SK-N-SH treated with all-trans-retinoic acid at 6 μM for 48 hours (cell line): ENCODE data around the gene GRPEL2.

Experiments
- ATAC-seq: fragments of 200-7000 bp; cut with Tn5 transposase; 3 replicates; pipeline ENCODE4 v1.9.1; 2020; ENCODE audit warnings: mild to moderate bottlenecking, moderate library complexity
- ARNTL ChIP-seq: fragments of 450-650 bp; formaldehyde crosslinking; IDR thresholded peaks from 2 replicates; pipeline ENCODE4 v1.5.0; 2020; ENCODE audit warnings: low read depth, mild to moderate bottlenecking, moderate library complexity, borderline replicate concordance
- BACH2 ChIP-seq: fragments of 250-450 bp; sonication (Bioruptor Pico); IDR thresholded peaks from 2 replicates; pipeline ENCODE4 v1.9.0; 2021; ENCODE audit warnings: mild to moderate bottlenecking, borderline replicate concordance
- CSDC2 ChIP-seq: fragments of 250-450 bp; sonication (Bioruptor Pico); IDR thresholded peaks from 2 replicates; pipeline ENCODE4 v1.5.0; 2020; ENCODE audit warnings: mild to moderate bottlenecking, moderate library complexity
- ESRRG ChIP-seq: fragments of 250-450 bp; sonication (Bioruptor Pico); IDR thresholded peaks from 2 replicates; pipeline ENCODE4 v1.6.1; 2021; ENCODE audit warnings: mild to moderate bottlenecking
- GLIS3 ChIP-seq: fragments of 250-450 bp; sonication (Bioruptor Pico); IDR thresholded peaks from 2 replicates; pipeline ENCODE4 v1.5.0; 2020; ENCODE audit warnings: mild to moderate bottlenecking, moderate library complexity
- ISL1 ChIP-seq: fragments of 250-450 bp; sonication (Bioruptor Pico); IDR thresholded peaks from 2 replicates; pipeline ENCODE4 v2.1.2; 2022; ENCODE audit warnings: mild to moderate bottlenecking, moderate library complexity
- OSR1 ChIP-seq: fragments of 250-450 bp; sonication (Bioruptor Pico); IDR thresholded peaks from 2 replicates; pipeline ENCODE4 v1.8.0; 2022; ENCODE audit warnings: moderate library complexity, mild to moderate bottlenecking, inconsistent platforms
- PPARA ChIP-seq: fragments of 250-450 bp; sonication (Bioruptor Pico); IDR thresholded peaks from 2 replicates; pipeline ENCODE4 v1.5.0; 2020; ENCODE audit warnings: mild to moderate bottlenecking, borderline replicate concordance
- RARB ChIP-seq: fragments of 250-450 bp; sonication (Bioruptor Pico); IDR thresholded peaks from 2 replicates; pipeline ENCODE4 v1.8.0; 2021; ENCODE audit warnings: mild to moderate bottlenecking, moderate library complexity
- TCF4 ChIP-seq: fragments of 250-450 bp; sonication (Bioruptor Pico); IDR thresholded peaks from 2 replicates; pipeline ENCODE4 v1.8.0; 2021; ENCODE audit warnings: mild to moderate bottlenecking, moderate library complexity, borderline replicate concordance
- TOX ChIP-seq: fragments of 250-450 bp; sonication (Bioruptor Pico); IDR thresholded peaks from 2 replicates; pipeline ENCODE4 v1.8.0; 2021; ENCODE audit warnings: mild to moderate bottlenecking, moderate library complexity, borderline replicate concordance
- ZC3H10 ChIP-seq: fragments of 250-450 bp; sonication (Bioruptor Pico); IDR thresholded peaks from 2 replicates; pipeline ENCODE4 v1.5.1; 2021; ENCODE audit warnings: mild to moderate bottlenecking, moderate library complexity
- ZFP3 ChIP-seq: fragments of 250-450 bp; sonication (Bioruptor Pico); IDR thresholded peaks from 2 replicates; pipeline ENCODE4 v1.5.0; 2020; ENCODE audit warnings: mild to moderate bottlenecking, moderate library complexity
- ZFP30 ChIP-seq: fragments of 450-650 bp; formaldehyde crosslinking; IDR thresholded peaks from 2 replicates; pipeline ENCODE4 v1.5.0; 2022; ENCODE audit warnings: mild to moderate bottlenecking, moderate library complexity
- ZNF565 ChIP-seq: fragments of 450-650 bp; formaldehyde crosslinking; conservative IDR thresholded peaks from 2 replicates; pipeline ENCODE4 v1.5.0; 2020; ENCODE audit warnings: low read depth, mild to moderate bottlenecking, moderate library complexity
- ZNF70 ChIP-seq: fragments of 450-650 bp; formaldehyde crosslinking; IDR thresholded peaks from 2 replicates; pipeline ENCODE4 v1.5.0; 2020; ENCODE audit warnings: mild to moderate bottlenecking, moderate library complexity
- ZNF8 ChIP-seq: fragments of 450-650 bp; formaldehyde crosslinking; IDR thresholded peaks from 2 replicates; pipeline ENCODE4 v1.5.0; 2020; ENCODE audit warnings: mild to moderate bottlenecking, moderate library complexity
- TF ChIP-seq, protein P1 (sequence below): fragments of 250-450 bp; sonication (Bioruptor Pico); IDR thresholded peaks from 2 replicates; pipeline ENCODE4 v1.5.1; 2021; ENCODE audit warnings: mild to moderate bottlenecking, moderate library complexity
- TF ChIP-seq, protein P2 (sequence below): fragments of 250-450 bp; sonication (Bioruptor Pico); IDR thresholded peaks from 2 replicates; pipeline ENCODE4 v1.8.0; 2020; ENCODE audit warnings: mild to moderate bottlenecking, moderate library complexity, borderline replicate concordance
- TF ChIP-seq, protein P3 (sequence below): fragments of 250-450 bp; sonication (Bioruptor Pico); IDR thresholded peaks from 2 replicates; pipeline ENCODE4 v1.8.0; 2021; ENCODE audit warnings: low read depth, mild to moderate bottlenecking, moderate library complexity, borderline replicate concordance
- TF ChIP-seq, protein P4 (sequence below): fragments of 250-450 bp; sonication (Bioruptor Pico); IDR thresholded peaks from 2 replicates; pipeline ENCODE4 v1.5.1; 2020; ENCODE audit warnings: low read depth, mild to moderate bottlenecking, moderate library complexity

The GRPEL2 gene

DNA sequence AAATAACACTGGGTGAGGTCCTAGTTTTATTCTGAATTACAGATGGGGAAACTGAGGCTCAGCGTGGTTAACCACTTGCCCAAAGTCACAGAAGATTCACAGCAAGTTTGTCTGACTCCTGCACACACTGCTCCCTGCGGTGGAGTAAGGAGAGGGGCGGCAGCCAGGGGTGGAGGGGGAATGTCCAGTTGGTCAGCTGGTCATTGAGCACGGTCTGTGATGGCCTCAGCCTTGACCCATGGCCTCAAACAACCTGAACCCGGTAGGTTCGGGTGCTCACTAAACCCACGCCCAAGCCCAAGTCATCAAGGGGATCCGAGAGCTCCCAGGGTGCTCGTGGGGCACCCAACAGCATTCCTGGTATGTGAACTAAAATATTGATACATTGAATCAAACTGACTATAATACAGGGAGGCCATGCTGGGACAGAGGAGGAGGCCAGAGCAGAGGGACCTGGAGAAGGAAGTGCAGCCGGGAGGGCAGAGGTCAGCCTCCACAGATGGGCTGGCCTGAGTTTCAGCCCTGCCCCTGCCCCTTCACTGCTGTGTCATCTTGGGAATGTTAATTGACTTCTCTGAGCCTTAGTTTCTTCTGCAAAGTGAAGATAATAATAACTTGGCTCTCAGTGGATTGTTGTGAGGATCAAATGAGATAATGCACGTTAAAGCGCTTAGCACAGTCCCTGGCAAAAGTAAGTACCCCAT, 37.4 kb downstream of the GRPEL2 start:
- TF ChIP-seq TCF4 (CRISPR knock-in tag) = no peak
- no peak for TF ChIP-seq CSDC2 (CRISPR knock-in tag)
- TF ChIP-seq ZFP3 (CRISPR knock-in tag) = no peak
- TF ChIP-seq, all 23 proteins: peak for 0
- no peak for ATAC-seq

DNA sequence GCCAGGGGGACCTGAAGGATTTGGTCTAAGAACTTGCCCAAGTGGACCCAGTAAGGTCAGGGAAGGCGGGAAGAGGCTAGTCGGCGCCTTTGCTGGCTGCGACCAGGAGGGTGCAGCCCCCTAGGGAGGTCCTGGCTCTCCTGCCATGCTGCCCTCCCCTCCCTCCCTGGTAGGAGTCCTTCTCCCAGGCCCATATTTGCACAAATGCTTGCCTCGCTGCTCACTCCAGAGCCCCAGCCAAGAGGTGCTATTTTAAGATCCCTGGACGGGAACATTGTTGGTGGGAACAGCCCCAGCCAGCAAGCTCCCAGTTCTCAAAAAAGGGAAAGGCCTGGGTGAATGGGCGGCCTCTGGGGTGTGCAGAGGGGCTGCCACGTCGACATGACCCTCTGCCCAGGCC, 38.1 kb downstream of the GRPEL2 start:
- no peak for ATAC-seq
- TF ChIP-seq, protein P1, sequence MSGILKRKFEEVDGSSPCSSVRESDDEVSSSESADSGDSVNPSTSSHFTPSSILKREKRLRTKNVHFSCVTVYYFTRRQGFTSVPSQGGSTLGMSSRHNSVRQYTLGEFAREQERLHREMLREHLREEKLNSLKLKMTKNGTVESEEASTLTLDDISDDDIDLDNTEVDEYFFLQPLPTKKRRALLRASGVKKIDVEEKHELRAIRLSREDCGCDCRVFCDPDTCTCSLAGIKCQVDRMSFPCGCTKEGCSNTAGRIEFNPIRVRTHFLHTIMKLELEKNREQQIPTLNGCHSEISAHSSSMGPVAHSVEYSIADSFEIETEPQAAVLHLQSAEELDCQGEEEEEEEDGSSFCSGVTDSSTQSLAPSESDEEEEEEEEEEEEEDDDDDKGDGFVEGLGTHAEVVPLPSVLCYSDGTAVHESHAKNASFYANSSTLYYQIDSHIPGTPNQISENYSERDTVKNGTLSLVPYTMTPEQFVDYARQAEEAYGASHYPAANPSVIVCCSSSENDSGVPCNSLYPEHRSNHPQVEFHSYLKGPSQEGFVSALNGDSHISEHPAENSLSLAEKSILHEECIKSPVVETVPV (CRISPR knock-in tag) = no peak
- TF ChIP-seq ZFP3 (CRISPR knock-in tag) (no peak), ESRRG (CRISPR knock-in tag) (no peak), RARB (CRISPR knock-in tag) (no peak), GLIS3 (CRISPR knock-in tag) (no peak), PPARA (CRISPR knock-in tag) (no peak), BACH2 (CRISPR knock-in tag) (no peak), TOX (CRISPR knock-in tag) (no peak)
- TF ChIP-seq, protein P2, sequence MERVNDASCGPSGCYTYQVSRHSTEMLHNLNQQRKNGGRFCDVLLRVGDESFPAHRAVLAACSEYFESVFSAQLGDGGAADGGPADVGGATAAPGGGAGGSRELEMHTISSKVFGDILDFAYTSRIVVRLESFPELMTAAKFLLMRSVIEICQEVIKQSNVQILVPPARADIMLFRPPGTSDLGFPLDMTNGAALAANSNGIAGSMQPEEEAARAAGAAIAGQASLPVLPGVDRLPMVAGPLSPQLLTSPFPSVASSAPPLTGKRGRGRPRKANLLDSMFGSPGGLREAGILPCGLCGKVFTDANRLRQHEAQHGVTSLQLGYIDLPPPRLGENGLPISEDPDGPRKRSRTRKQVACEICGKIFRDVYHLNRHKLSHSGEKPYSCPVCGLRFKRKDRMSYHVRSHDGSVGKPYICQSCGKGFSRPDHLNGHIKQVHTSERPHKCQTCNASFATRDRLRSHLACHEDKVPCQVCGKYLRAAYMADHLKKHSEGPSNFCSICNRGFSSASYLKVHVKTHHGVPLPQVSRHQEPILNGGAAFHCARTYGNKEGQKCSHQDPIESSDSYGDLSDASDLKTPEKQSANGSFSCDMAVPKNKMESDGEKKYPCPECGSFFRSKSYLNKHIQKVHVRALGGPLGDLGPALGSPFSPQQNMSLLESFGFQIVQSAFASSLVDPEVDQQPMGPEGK = no peak

DNA sequence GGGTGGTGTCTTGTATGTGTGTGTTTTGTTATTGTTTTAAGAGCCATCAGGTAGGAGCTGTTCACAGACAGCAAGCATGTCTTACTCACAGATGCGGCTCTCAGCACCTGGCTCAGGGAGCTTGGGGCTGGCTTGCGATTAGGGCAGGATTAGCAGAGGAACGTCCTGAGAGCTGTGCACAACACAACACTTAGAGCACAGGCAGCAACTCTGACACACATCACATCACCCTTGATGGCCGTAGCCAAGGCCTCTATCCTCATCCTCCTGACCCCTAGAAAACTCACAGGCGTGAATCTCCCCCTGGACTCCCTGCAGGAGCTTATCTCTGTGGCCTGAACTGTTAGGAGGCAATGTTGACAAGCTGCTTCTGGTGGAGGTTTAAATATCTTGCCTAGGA, 40.9 kb downstream of the GRPEL2 start:
- ATAC-seq = no peak
- no peak for TF ChIP-seq ZNF565 (CRISPR knock-in tag)
- no peak for TF ChIP-seq ZNF8 (CRISPR knock-in tag)
- TF ChIP-seq OSR1 (CRISPR knock-in tag) = no peak
- TF ChIP-seq ZC3H10 (CRISPR knock-in tag) = no peak
- TF ChIP-seq, protein P1 (CRISPR knock-in tag) = no peak
- TF ChIP-seq ISL1 (CRISPR knock-in tag) = no peak
- TF ChIP-seq, protein P3, sequence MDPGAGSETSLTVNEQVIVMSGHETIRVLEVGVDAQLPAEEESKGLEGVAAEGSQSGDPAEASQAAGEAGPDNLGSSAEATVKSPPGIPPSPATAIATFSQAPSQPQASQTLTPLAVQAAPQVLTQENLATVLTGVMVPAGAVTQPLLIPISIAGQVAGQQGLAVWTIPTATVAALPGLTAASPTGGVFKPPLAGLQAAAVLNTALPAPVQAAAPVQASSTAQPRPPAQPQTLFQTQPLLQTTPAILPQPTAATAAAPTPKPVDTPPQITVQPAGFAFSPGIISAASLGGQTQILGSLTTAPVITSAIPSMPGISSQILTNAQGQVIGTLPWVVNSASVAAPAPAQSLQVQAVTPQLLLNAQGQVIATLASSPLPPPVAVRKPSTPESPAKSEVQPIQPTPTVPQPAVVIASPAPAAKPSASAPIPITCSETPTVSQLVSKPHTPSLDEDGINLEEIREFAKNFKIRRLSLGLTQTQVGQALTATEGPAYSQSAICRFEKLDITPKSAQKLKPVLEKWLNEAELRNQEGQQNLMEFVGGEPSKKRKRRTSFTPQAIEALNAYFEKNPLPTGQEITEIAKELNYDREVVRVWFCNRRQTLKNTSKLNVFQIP = no peak
- TF ChIP-seq ZNF70 = no peak
- TF ChIP-seq RARB (CRISPR knock-in tag) = no peak
- TF ChIP-seq TOX (CRISPR knock-in tag) = no peak
- no peak for TF ChIP-seq PPARA (CRISPR knock-in tag)
- TF ChIP-seq ZFP30 (CRISPR knock-in tag) = no peak
- no peak for TF ChIP-seq ZFP3 (CRISPR knock-in tag)

DNA sequence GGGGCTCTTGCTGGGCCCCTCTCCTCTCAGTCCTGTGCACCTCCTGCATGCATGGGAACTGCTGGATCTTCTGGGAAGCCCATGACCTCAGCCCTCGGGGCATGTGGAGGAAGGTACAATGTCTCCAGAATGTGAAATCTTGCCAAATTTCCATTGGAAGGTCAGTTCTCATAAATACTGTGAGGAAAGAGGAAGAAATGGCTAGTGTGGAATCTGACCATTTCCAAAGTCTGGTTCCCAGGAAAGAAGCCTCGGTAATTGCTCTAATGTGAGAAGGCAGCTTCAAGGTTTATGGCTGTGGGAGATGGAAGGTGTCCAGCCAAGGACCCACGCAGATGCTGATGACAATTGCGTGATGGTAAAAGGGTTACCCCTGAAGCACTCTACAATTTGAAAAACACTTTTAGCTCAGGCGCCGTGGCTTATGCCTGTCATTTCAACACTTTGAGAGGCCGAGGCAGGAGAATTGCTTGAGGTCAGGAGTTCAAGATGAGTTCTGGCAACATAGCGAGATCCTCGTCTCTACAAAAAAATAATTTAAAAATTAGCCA, 41.9 kb downstream of the GRPEL2 start:
- no peak; the same call in 2 of the 3 replicates for ATAC-seq
- TF ChIP-seq ZNF8 (CRISPR knock-in tag) (no peak), ISL1 (CRISPR knock-in tag) (no peak), GLIS3 (CRISPR knock-in tag) (no peak), ARNTL (CRISPR knock-in tag) (no peak)
- TF ChIP-seq, protein P4, sequence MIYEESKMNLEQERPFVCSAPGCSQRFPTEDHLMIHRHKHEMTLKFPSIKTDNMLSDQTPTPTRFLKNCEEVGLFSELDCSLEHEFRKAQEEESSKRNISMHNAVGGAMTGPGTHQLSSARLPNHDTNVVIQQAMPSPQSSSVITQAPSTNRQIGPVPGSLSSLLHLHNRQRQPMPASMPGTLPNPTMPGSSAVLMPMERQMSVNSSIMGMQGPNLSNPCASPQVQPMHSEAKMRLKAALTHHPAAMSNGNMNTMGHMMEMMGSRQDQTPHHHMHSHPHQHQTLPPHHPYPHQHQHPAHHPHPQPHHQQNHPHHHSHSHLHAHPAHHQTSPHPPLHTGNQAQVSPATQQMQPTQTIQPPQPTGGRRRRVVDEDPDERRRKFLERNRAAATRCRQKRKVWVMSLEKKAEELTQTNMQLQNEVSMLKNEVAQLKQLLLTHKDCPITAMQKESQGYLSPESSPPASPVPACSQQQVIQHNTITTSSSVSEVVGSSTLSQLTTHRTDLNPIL (CRISPR knock-in tag) = no peak
- TF ChIP-seq, protein P1 (CRISPR knock-in tag) = no peak
